ENCODE measurements around the gene RNU1-4. TPM values are rescaled to one million over a fixed set of nuclear protein-coding genes. Genes with fewer than 3 reads are reported as not detected.
"Not testable (repeated sequence)": the region's sequence is repeated elsewhere in the genome, so short reads cannot be mapped to it uniquely, and the experiment has no call there.

Gene RNU1-4
- total RNA-seq, 1 experiment from 2014 or later: 1,678 TPM

DNA sequence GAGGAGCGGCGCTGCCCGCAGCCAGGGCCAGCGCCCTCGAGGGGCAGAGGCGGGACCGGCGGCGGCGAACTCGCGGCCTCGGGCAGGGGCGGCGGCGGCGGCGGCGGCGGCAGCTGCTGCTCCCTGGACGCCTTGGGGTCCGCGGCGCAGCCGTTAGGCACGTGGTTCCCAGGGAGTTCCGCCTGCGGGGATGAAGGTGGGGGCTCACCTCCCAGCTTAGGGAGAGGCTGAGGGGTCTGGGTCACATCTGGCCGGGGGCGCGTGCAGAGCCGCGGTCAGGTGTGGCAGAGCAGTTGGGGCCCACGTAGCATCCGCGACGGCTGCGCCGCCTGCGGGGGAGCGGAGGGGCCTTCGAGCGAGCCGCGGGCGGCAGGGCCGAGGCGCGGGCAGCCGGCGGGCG, 40.9 kb upstream of the RNU1-4 start:
- H3K27me3 Mint-ChIP-seq (ENCODE audit: unreplicated experiment); H3K27ac Mint-ChIP-seq (ENCODE audit: unreplicated experiment); H3K4me1 Mint-ChIP-seq (ENCODE audit: low read depth, unreplicated experiment); intact Hi-C loops (cut with micrococcal nuclease; ENCODE audit: unreplicated experiment); CTCF ChIA-PET; H3K9me3 Mint-ChIP-seq (ENCODE audit: low read depth, unreplicated experiment); DNase-seq; H3K36me3 Mint-ChIP-seq (ENCODE audit: insufficient read depth, unreplicated experiment); H3K4me3 Mint-ChIP-seq (ENCODE audit: low read depth, unreplicated experiment); BruUV-seq (replicated peaks): not testable (repeated sequence)

- H3K27ac Mint-ChIP-seq (ENCODE audit: unreplicated experiment); DNase-seq; H3K4me1 Mint-ChIP-seq (ENCODE audit: low read depth, unreplicated experiment); H3K36me3 Mint-ChIP-seq (ENCODE audit: insufficient read depth, unreplicated experiment); BruUV-seq (replicated peaks); intact Hi-C loops (cut with micrococcal nuclease; ENCODE audit: unreplicated experiment); H3K9me3 Mint-ChIP-seq (ENCODE audit: low read depth, unreplicated experiment); H3K27me3 Mint-ChIP-seq (ENCODE audit: unreplicated experiment); H3K4me3 Mint-ChIP-seq (ENCODE audit: low read depth, unreplicated experiment); CTCF ChIA-PET: not testable (repeated sequence)
Observed at GRCh38 chr1:16700138-16700895, 40.0 kb upstream of the RNU1-4 start.

DNA sequence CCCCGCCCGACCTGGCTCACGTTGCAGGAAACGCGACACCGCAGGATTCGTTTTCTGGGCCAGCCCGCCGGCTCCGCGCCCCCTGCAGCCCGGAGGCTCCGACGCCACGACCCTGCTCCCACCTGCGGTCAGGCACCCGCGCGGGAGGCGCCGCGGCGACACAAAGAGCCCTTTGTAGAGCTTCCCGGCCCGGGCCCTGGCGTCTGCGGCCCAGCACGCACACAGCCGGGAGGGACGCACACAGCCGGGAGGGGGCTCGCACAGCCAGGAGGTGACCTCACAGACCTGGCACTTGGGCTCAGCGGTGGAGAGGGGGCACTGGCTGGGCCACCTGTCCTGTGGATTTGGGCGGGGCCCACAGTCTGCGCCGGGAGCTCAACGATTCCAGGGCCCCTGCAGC, 39.1 kb upstream of the RNU1-4 start:
- intact Hi-C loops (cut with micrococcal nuclease; ENCODE audit: unreplicated experiment); H3K36me3 Mint-ChIP-seq (ENCODE audit: insufficient read depth, unreplicated experiment); H3K4me3 Mint-ChIP-seq (ENCODE audit: low read depth, unreplicated experiment); H3K9me3 Mint-ChIP-seq (ENCODE audit: low read depth, unreplicated experiment); DNase-seq; H3K4me1 Mint-ChIP-seq (ENCODE audit: low read depth, unreplicated experiment); BruUV-seq (replicated peaks); H3K27ac Mint-ChIP-seq (ENCODE audit: unreplicated experiment); H3K27me3 Mint-ChIP-seq (ENCODE audit: unreplicated experiment): not testable (repeated sequence)
- CTCF ChIA-PET: interaction anchor here (0.5 to 1.0 kb wide), 4 partner anchors 11 to 443 kb away, joined by 3 to 6 read pairs (median 4); no protein-coding TSS in a partner anchor

DNA sequence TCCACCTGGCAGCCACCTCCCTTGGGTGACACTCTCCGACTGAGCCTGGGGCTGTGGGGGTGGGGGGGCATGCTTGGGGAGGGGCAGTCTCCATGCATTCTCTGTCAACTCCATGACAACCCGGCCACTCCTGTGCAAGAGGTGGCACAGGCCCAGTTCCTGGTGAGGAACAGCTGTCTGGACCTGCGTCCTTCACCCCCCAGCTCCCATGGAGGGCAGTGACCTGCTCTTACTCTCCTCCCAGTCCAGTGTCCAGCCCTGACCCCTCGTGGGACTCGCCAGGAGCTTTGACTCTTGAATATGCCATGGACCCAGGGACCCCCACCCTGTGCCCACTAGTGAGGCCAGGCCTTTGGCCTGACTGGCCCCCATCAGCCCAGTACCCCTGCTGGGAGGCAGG, 38.0 kb upstream of the RNU1-4 start:
- H3K36me3 Mint-ChIP-seq (ENCODE audit: insufficient read depth, unreplicated experiment); H3K4me3 Mint-ChIP-seq (ENCODE audit: low read depth, unreplicated experiment); H3K27me3 Mint-ChIP-seq (ENCODE audit: unreplicated experiment); H3K4me1 Mint-ChIP-seq (ENCODE audit: low read depth, unreplicated experiment); DNase-seq; BruUV-seq (replicated peaks); CTCF ChIA-PET; H3K27ac Mint-ChIP-seq (ENCODE audit: unreplicated experiment); intact Hi-C loops (cut with micrococcal nuclease; ENCODE audit: unreplicated experiment); H3K9me3 Mint-ChIP-seq (ENCODE audit: low read depth, unreplicated experiment): not testable (repeated sequence)

DNA sequence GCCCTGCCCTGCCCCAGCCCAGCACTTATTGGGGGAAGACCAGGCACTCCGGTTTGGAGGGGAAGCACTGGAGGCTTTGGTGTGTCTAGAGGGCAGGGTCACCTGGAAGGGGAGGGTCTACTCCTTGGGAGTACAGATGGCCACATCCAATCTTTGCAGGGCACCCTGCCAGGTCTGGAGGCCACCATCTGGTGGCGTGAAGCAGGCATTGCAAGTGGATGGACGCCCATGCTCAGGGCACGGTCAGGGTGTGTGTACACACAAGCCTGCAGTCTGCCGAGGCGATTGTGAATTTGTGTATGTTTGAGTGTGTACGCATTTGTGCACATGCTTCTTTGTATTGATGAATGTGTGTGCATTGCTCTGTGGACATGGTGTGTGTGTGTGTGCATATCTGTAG, 37.2 kb upstream of the RNU1-4 start:
- H3K4me1 Mint-ChIP-seq (ENCODE audit: low read depth, unreplicated experiment); intact Hi-C loops (cut with micrococcal nuclease; ENCODE audit: unreplicated experiment); DNase-seq; H3K27ac Mint-ChIP-seq (ENCODE audit: unreplicated experiment); CTCF ChIA-PET; H3K36me3 Mint-ChIP-seq (ENCODE audit: insufficient read depth, unreplicated experiment); H3K4me3 Mint-ChIP-seq (ENCODE audit: low read depth, unreplicated experiment); H3K27me3 Mint-ChIP-seq (ENCODE audit: unreplicated experiment); H3K9me3 Mint-ChIP-seq (ENCODE audit: low read depth, unreplicated experiment); BruUV-seq (replicated peaks): not testable (repeated sequence)

DNA sequence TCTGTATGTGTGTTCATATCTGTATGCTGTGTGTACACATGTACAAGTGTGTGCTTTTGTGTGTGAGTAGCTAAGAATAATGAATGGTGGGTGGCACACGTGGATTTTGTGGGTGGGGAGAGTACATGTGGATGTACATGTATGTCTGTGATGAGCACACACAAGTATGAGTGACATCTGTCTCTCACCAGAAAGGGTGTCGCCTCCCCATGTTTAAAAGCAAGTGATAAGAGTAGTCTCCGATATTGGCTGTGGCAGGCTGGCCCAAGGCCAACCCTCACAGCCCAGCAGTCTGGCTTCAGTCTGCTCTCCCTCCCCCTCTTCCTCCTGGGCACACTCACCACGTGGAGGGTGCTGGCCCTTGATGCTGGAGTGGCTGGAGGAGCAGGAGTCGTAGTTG, 36.7 kb upstream of the RNU1-4 start:
- H3K4me1 Mint-ChIP-seq (ENCODE audit: low read depth, unreplicated experiment); CTCF ChIA-PET; H3K36me3 Mint-ChIP-seq (ENCODE audit: insufficient read depth, unreplicated experiment); intact Hi-C loops (cut with micrococcal nuclease; ENCODE audit: unreplicated experiment); H3K27ac Mint-ChIP-seq (ENCODE audit: unreplicated experiment); H3K4me3 Mint-ChIP-seq (ENCODE audit: low read depth, unreplicated experiment); H3K27me3 Mint-ChIP-seq (ENCODE audit: unreplicated experiment); DNase-seq; BruUV-seq (replicated peaks); H3K9me3 Mint-ChIP-seq (ENCODE audit: low read depth, unreplicated experiment): not testable (repeated sequence)

DNA sequence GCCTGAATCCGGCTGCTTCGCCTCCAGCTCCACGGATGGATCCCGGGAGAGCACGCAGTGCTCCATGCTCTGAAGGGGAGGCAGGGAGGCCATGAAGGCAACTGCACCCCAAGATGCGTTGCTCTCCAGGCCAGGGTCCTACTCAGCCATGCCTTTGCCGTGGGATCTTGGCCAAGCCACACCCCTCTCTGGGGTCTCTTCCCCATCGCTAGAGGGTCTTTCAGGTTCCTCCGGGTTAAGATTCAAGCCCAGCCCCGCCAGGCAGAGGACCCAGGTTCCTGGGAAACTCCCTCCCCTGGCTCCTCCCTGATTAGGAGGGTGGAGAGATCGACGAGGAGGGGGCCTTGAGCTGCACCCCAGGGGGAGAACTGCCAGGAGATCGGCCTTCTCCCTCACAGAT, 36.2 kb upstream of the RNU1-4 start:
- H3K4me3 Mint-ChIP-seq (ENCODE audit: low read depth, unreplicated experiment); H3K4me1 Mint-ChIP-seq (ENCODE audit: low read depth, unreplicated experiment); H3K27ac Mint-ChIP-seq (ENCODE audit: unreplicated experiment); DNase-seq; BruUV-seq (replicated peaks); H3K9me3 Mint-ChIP-seq (ENCODE audit: low read depth, unreplicated experiment); intact Hi-C loops (cut with micrococcal nuclease; ENCODE audit: unreplicated experiment); CTCF ChIA-PET; H3K36me3 Mint-ChIP-seq (ENCODE audit: insufficient read depth, unreplicated experiment); H3K27me3 Mint-ChIP-seq (ENCODE audit: unreplicated experiment): not testable (repeated sequence)

DNA sequence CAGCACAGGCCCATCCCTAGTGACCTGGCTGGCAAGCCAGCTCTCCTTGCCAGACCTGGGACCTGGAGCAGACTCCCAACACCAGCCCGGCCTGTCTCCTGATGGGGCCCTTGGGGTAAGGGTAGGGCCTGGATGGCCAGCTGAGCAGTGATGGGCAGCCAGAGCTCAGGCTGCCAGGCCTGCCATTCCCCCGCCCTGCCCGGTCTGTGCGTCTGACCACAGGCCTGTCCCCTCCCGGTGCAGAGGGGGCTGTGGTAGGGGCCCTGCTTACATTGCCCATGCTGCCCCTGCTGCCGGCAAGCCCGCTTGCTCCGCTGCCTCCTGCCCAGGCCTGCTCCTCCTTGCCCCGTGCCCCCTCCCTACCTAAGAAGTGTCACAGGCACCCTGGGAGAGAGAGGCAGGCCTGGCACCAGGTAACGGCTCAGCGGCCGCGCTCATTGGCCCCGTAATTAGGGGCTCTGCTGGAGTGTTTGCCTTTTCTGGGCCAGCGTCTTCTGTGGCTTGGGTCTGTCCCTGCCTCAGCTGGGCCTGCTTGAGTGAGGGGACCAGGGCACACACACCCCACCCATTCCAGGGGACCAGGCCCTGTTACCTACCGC, 35.7 kb upstream of the RNU1-4 start:
- H3K27me3 Mint-ChIP-seq (ENCODE audit: unreplicated experiment); DNase-seq; H3K9me3 Mint-ChIP-seq (ENCODE audit: low read depth, unreplicated experiment); H3K4me3 Mint-ChIP-seq (ENCODE audit: low read depth, unreplicated experiment); H3K27ac Mint-ChIP-seq (ENCODE audit: unreplicated experiment); H3K36me3 Mint-ChIP-seq (ENCODE audit: insufficient read depth, unreplicated experiment); CTCF ChIA-PET; BruUV-seq (replicated peaks); H3K4me1 Mint-ChIP-seq (ENCODE audit: low read depth, unreplicated experiment); intact Hi-C loops (cut with micrococcal nuclease; ENCODE audit: unreplicated experiment): not testable (repeated sequence)

DNA sequence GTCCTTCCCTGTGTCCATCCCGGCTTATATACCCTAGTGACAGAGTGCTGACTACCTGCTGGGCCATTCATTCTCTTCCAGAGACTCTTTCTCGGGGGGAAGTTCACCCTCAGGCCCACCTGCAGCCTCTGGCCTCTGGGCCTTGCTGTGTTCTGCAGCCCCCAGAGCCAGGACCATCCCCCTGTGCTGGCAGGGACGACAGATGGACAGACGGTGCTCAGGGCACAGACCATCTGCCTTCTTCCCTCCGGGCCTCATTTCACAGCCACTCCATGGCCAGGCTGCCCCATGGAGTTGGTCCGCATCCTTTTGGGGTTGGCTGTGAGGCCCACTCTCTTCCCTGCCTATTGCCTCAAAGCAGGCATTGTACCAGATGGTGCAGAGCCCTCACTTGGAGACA, 34.0 kb upstream of the RNU1-4 start:
- H3K4me3 Mint-ChIP-seq (ENCODE audit: low read depth, unreplicated experiment); BruUV-seq (replicated peaks); H3K9me3 Mint-ChIP-seq (ENCODE audit: low read depth, unreplicated experiment); H3K27ac Mint-ChIP-seq (ENCODE audit: unreplicated experiment); DNase-seq; intact Hi-C loops (cut with micrococcal nuclease; ENCODE audit: unreplicated experiment); H3K4me1 Mint-ChIP-seq (ENCODE audit: low read depth, unreplicated experiment); H3K27me3 Mint-ChIP-seq (ENCODE audit: unreplicated experiment); H3K36me3 Mint-ChIP-seq (ENCODE audit: insufficient read depth, unreplicated experiment): not testable (repeated sequence)
- CTCF ChIA-PET: interaction anchor here (0.6 kb wide), 1 partner anchor 334 kb away, joined by 3 read pairs; no protein-coding TSS in a partner anchor

All from Calu3 (cell line).